Ureter (tissue), 1 donor: Measurements from ENCODE around the gene B4GALT1. TPM values are rescaled to one million over a fixed set of nuclear protein-coding genes. Genes with fewer than 3 reads are reported as not detected.
"Not testable (repeated sequence)": the region's sequence is repeated elsewhere in the genome, so short reads cannot be mapped to it uniquely, and the experiment has no call there.

ENCODE experiments used
- DNase-seq: peaks from one replicate; pipeline ENCODE4 v3.0.0-alpha.2; 2020; ENCODE audit warnings: low spot score
- total RNA-seq: library from RNA; stranded (reverse); gene quantifications from one replicate; pipeline ENCODE4 v1.2.4, GENCODE V29; 2023
- donor health status: DM: yes; HTN: yes; CAD: no.

The B4GALT1 gene
- total RNA-seq, 1 donor from 2014 or later: 107 TPM

DNA sequence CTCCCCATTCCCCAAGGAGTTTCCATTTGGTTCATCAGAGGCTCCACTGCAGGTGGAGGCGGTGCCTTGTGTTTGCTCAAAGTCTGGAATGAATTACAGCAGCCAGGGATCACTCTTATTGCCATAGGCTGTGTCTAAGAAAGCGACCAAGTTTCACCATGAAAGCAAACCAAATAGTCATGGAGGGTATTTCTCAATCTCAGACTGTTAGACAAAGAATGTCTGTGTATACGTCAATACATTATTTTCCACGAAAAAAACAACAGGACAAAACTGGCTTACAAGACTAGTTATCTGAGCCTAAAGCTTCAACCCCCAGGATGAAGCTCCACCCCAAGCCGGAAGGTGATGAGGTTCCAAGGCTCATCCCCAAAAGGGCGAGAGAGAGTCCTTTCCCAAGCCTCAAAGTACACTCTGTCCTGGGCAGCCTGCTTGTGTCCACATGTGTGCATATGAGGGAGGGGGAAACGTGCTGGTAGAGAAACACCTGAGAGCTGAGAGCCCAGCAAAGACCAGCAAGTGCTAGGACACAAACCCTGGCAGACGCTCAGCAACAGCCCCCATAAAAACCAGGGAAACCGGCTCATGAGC lies 4.3 kb downstream of the B4GALT1 start:
- peak; percentile 52 for DNase-seq

DNA sequence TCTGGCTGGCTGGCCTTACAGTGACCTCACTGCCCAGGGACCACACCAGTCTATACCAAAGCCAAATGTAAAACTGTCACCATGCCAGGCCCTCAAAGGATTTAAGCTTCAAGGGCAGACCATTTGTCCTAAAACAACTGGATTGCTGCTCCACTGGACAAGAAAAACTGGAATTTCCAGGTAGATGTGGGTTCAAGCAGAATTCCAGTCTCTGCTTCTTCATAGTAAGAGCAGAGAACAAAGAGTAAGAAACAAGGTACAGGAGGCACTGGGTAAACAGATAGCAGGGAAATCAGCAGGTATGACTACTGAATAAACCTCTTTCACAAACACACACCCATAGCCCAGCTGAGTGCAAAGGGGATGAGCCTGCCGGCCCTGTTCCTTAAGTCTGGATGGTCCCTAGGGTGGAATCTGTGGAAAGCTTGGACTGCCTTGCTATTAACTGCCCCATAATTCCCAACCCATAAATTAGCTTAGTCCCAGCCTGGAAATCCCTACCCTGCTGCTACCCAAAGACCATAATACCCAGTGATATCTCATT lies 5.5 kb downstream of the B4GALT1 start:
- DNase-seq: peak; percentile 56

DNA sequence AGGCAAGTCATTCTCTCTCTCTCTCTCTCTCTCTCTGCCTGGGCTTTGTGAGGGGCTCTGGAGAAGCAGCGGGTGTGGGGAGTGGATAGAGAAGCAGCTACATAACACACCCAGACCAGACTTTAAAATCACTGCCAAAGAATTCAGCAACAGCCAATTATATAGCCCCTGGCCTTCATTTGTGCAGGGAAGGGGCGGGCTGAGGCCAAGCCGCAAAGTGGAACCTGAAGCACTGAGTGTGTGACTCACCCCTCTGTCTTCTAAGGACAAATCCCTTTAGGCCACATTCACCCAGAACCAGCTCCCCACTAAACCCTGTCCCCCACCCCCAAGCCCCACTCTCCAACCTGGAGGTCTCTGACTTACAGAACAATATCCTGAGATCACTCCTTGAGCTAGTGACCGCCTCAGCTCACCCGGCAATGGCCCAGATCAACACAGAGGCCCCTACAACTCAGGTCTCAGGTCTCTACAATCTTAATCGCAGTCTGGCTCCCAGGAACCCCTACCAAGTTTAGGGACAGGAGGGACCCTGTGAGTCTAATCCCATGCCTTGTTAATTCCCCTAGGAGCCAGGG lies 6.0 kb downstream of the B4GALT1 start:
- DNase-seq: peak; percentile 73

DNA sequence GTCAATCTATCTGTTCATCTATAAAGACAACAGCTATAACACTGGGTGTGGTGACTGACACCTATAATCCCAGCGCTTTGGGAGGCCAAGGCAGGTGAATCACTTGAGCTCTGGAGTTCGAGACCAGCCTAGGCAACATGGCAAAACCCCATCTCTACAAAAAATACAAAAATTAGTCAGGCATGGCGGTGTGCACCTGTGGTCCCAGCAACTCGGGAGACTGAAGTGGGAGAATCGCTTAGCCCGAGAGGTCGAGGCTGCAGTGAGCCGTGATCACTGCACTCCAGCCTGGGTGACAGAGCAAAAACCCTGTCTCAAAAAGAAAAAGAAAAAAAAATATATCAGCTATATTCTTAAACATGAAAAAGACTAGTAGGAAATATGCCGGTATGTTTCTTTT lies 6.7 kb downstream of the B4GALT1 start:
- DNase-seq: not testable (repeated sequence)

DNA sequence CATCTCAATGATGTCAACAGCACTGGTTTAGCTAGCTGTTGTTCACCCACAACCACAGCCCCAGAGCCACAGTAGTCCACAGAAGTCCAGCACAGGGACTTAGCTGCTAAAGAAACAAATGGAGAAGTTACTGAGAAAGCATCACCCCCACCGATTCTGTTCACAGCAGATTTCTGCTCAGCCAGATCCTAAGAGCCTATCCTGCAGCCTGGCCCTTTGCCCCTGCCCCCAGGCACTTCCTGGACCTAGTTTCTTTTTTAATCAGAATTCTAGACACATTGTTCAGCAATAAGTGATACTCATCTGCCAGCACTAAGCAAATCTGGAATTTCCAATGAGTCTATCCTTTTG lies 7.4 kb downstream of the B4GALT1 start:
- DNase-seq: peak; percentile 54

DNA sequence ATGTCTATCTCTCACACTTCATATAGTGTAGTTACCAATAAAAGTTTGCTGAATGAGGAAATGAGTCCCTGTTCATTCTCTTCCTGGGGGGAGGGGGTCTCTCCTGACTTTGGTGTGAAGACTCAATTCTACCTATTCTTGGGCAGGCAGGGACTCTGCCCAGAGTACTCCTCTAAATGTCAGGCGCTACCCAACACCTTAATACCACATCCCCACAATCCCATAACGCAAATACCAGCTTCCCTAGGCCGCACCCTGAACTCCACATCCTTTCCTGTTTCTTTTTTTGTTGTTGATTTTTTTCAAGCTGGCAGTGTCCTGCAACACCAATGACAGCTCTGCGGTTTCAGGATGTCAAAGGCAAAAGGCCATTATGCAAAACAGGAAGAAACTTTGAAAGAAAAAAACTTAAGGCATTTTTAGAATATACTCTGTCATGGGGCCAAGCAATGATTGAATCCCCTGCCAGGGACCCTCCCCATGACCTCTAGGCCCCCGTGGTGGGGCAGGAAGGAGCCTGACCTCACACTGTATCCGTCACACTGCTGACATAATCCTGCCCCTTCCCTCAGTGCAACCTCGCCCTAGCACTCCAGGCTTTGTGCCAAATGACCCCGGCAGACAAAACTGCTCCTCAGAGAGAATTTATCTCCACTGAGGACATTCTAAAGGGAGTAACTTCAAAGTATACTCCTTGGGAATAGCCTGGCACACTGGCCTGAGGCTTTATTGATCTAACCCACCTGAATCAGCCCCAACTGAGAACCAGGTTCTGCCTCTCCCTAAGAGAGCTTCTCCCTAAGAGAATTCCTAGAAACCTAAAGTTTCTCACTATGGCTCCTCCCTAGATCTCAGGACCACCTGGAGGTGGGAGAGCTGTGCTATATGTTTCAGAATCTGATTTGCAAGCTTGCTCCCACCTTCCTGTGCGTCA lies 8.0 kb downstream of the B4GALT1 start:
- peak; percentile 74 for DNase-seq

DNA sequence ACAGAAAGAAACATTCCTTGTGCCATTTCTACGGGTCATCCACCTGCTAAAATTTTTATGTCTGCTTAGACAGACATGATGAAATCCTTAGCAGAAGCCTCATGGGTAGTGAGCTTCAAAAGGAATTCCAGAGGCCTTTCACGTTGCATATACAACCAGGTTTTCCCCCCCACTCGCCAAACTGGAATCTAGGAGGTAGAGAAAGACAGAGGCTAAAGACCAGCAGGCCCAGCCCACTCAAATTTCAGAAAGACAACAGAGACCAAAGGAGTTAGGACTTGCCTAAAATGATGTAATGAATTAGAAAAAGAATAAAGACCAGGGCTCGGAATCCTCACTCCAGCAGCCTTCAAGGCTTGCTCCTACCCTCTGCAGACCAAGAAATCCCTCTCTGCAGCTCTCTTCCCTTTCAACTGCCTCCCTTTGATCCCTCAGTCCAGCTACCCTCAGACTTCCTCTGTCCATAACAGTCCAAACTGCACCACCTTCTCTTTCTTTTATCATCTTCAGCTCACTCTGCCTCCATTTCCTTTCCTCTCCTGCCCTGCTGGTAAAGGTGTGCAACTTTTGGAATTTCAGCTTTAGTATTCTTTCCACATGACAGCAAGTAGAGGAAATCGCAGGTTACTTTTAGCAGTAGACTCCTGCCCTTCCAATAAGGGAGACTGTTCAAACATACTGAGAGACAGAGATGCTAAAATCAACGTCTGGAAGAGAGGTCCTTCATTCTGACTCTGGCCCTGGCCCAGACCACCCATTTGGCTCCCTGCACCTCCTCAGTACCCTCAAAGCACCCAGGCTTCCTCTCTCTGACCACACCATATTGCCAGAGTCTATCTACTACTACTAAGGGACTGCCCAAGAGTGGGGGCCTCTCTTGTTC lies 8.9 kb downstream of the B4GALT1 start:
- DNase-seq: peak; percentile 41

DNA sequence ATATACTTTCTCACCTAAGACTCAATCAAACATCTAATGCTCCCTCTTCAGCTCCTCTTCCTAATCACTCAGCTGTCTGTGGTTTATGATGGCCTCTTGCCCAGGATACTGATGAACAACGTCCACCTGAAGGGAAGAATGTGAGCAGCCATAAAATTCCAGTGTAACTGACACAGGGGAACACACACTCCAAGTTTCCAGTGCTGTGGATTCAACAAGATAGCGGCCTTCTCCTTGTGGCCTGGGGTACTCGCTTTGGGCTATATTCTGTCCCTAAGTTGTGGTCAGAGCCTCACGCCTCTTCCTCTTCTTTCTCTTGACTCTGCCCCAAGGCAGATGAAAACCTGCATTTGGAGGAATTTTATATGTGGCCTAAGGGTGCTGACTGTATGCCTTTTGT lies 11.7 kb downstream of the B4GALT1 start:
- DNase-seq: no peak

DNA sequence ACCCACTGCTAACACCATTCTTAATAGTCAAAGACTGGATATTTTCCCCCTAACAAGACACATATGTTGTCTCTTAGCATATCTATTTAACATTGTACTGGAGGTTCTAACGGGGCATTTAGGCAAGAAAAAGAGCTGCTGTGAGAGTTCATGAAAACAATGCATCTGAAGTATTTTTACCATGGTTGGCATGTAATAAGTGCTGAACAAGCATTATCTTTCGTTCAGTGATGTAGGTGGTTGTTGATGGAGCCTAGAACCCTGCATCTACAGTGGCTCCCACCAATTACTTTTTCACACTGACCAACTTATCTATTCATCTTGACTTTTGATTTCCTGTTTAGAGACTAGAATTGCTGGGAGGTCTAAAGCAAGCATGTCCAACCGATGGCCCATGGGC lies 12.8 kb downstream of the B4GALT1 start:
- DNase-seq: no peak

DNA sequence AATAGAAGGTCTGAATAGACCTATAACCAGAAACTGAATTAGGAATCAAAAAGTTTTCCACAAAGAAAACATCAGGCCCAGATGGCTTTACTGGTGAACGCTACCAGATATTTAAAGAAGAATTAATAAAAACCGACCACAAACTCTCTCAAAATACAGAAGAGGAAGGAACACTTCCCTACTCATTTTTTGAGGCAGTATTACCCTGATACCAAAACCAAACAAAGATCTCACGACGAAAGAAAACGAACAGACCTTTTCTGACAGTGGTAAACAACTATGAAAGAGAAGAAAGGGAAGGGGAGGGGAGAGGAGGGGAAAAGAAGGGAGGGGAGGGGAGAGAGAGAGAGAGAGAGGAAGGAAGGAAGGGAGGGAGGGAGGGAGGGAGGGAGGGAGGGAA lies 13.5 kb downstream of the B4GALT1 start:
- no peak for DNase-seq

DNA sequence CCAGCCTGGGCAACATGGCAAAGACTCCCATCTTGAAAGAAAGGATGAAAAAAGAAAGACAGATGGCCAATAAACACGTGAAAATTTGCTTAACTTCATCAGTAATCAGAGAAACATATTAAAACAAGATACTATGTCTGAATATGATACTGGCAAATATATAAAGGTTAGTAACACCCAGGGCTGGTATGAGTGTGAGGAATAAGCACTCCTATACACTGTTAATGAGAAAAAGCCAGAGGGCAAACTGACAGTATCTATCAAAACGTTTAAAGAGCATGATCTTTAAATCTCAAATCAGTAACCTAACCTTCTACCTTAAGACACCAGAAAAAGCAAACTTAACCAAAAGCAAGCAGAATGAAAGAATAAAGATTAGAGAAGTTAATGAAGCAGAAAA lies 14.1 kb downstream of the B4GALT1 start:
- no peak for DNase-seq

DNA sequence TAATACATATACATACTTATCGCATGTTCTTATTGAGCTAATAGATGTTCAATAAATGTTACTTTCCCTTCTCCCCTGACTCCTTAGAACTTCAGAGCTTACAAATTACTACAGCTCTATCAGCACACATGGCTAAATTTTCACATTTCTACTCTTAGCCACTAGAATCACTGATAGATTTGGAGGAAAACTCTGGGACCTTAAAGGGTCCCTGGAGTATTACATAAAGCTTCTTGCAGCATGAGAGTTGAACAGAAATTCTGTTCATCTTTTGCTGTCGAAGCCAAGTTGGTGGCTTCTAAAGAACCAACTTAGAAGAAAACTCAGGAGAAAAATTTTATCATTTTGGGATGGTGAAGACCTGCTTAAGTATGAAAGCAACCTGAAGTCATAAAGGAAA lies 15.5 kb downstream of the B4GALT1 start:
- no peak for DNase-seq

DNA sequence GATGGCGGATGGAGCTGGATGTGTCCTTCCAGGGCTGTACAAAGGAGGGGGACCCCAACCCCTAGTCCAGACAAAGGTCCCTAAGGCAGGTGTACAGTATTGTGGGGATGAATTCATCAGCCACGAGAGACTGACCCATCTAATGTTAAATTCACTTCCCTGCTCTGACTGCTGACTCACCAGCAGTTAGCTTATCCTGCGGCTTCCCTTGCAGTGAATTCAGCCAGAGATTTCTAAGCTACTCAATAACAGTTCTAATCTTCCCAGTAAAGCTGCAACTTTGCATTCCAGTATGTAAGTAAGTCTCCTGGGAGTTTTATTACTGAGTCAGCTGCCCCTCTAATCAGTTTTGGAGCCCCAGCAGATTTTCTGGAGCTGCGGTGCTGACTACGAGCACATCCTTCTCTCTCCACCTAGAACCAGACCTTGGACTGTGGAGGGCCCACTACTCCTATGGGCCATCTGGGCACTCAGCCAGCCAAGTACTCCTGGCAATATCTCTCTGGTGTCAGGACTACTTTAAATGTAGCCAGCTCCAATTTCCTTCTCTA lies 16.1 kb downstream of the B4GALT1 start:
- DNase-seq: peak; percentile 41

DNA sequence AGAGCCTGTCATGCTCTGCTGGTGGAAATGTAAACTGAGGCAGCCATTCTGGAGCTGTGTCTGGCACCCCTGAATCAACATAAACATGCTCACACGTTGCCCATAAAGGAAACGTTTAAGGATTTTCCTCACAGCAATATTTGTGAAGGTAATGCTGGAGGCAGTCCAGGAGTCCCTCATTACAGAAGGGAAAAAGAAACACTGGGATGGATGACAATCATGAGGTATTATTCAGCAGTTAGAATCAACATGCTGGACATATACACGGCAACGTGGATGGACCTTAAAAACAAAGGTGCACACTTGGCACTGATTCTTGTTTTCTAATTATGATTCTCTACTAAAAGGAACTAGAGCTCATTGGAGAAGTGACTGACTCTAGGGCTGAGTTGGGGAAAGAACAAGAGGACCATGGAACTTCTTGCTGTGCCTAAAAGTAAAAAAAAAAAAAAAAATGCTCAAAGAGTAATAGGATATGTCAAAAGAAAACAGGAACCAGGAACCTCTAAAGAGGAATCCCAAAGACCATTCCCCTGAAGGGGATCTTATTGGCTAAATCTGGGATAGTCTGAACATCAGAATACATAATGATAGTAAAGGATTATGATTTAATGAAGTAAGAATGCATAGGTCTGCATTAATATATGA lies 18.6 kb downstream of the B4GALT1 start:
- no peak for DNase-seq

DNA sequence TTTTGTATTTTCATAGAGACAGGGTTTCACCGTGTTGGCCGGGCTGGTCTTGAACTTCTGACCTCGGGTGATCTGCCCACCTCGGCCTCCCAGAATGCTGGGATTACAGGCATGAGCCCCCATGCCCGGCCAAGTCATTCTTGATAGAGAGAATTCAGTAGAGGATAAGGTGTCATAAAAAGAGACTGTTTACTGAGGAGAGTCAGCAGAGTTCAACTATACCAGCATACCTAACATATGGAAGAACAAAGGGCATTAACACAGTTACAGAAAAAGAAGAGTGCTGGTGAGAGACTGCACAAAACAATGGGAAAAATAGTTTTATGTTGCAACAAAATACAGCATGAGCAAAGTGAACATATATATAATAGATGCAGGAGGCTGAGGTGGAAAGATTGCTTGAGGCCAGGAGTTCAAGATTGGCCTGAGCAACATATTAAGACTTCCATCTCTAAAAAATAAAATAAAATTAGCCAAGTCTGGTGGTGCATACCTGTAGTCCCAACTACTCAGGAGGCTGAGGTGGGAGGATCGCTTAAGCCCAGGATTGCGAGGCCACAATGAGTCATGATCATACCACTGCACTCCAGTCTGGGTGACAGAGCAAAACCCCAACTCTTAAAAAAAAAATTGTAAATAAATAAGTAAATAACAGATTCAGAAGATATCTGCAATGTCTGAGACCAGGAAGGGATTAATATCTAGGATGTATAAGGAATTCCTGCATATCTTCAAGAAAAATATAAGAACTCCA lies 19.5 kb downstream of the B4GALT1 start:
- DNase-seq: no peak

DNA sequence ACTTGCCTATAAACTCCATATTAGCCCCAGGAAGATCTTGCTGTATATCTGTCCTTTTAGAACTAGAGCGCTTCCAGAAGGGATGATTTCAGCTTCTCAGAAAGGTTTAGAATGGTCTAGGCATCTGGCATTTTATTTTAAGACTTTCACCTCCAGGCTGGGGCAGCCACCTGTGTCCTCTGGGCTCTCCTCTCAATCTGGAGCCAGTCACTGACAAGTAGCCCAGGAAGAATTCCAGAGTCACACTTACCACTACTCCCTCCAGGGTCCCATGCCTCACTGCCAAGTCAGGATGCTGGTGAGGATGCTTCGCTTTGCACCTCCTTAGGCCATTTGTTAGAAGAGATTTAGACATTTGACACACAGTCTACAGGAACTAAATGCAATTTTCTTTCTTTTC lies 20.8 kb downstream of the B4GALT1 start:
- DNase-seq: no peak

DNA sequence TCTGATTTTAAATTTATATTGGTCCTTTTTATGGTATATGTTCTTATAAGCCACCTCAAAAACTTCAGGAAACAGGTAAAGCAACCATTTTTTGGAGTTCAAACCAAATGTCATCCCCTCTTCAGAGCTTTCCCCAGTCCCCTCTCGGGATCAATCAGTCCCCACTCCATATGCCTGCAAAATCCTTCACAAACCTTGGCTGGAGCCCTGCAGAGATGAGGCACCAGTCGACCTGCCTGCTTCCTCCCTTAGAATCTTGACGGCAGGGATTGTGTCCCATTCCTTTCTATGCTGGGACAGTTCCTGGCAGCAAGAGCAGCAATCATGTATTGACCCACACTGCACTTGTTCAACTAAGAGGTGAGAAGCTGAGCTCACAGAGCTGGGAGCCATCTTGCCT lies 22.6 kb downstream of the B4GALT1 start:
- DNase-seq: no peak

DNA sequence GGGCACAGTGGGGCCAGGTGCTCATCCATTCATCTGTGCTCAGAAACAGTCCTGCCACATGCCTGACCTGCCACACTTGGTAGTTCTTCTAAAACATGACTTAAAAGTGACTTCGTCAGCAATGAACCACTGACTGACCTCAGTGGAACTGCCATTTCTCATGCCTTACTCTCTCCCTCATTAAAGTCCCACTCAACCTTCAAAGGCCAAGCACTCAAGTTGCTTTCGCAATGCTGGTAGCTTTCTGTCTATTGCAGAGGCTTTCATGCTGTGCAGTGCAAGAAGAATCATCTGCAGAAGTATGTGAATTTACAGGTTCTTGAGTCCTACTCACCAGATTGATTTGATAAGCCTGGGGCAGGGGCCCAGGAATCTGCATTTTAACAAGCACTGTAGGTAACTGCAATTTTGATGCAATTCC lies 23.9 kb downstream of the B4GALT1 start:
- no peak for DNase-seq

DNA sequence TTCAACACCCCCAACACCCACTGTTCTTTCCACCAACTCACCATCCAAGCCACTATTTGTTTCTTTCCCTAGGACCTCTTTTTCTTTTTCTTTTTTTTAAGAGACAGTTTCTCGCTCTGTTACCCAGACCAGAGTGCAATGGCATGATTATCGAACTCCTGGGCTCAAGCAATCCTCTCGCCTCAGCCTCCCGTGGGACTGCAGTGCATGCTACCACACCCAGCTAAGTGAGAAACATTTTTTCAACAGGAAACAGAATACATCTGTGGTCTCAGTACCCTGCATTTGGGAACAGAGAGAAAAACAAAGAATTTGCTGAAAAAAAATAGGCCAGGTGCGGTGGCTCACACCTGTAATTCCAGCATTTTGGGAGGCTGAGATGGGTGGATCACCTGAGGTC lies 24.6 kb downstream of the B4GALT1 start:
- DNase-seq: no peak
